HG03378 (cell line): ENCODE data around the gene MAN1A1.

Source experiments
- ATAC-seq: cut with Tn5 transposase; IDR thresholded peaks from one replicate; pipeline ENCODE4 v1.9.1; 2021; ENCODE audit warnings: mild to moderate bottlenecking, moderate library complexity; ENCODE audit not compliant: unreplicated experiment

MAN1A1 gene

DNA sequence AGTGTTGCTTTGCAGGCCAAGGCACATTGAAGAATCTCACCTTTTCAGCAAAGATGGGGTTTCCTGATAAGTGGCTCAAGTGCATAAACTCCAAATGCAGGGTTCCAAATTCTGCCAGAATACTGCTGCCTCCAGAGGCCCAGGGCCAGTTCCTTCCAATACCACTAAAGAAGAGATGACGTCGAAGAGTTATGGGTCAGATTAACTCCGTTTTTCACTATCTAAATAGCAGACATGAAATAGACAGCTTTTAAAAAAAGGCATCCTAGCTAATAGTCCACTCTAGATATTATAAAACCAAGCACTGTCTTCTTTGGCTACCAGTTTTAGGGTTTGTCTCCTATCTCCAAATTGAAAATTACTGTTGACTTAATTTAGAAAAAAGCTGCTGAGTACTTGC lies 144.8 kb downstream of the MAN1A1 start:
- no peak for ATAC-seq

DNA sequence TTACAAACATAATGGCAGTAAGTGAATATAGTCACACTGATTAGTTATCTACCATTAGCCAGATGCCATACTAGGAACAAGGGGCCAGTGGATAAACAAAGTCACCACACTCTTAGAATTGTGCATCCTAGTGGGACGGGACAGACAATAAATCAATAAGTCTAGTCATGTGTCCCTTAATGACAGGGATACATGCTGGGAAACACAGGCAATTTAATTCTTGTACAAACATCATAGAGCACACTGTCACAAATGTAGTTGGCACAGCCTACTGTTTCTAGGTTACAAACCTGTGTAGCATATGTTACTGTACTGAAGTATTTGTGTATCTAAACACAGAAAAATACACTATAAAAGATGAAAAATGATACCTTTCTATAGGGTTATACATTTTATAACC lies 148.1 kb downstream of the MAN1A1 start:
- no peak for ATAC-seq

DNA sequence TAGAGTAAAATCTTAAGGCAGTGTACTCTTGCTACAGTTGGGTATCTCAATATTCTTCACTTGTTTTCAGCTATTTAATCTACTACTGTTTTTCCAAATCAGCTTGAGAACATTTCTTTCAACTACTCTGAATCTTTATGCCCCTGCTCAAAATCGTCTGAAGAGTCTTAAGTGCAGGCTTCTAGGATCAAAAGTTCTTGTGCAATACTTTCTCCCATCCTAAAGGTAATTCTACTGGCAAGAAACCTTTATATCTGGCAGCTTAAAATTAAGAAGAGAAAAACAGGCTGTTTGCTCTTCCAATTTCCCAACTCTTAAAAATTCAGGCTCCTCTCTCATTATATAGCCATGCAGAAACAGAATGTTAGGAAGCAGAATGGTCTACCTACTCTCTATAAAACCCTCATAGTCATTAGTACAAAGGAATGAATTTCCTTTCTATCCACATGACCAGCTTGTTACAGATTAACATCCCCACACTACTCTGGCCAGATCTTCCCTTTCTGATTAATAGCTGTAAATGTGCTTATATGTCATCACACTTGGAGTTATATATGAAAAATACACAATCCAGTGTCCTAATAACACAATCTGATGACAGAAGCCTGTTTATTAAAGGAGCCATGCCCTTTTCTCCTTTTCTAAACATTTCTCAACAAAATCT lies 148.9 kb downstream of the MAN1A1 start:
- no peak for ATAC-seq

DNA sequence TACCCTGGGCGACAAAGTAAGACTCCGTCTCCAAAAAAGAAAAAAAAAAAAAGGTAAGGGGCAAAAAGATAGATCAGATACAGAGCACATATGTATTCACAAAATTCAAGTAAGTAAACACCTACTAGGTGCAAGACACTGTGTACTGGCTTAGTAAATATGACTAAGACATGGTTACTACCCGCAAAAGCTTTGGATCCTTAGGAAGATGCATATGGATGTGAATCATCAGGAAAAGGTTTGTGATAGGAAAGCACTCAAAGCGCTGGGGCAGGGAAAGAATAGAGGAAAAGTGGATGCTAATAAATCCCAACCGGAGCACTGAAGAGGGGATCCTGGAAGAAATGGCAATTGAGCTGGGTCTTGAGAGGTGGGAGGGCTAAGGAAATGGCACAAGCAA lies 152.3 kb downstream of the MAN1A1 start:
- ATAC-seq, result no peak

DNA sequence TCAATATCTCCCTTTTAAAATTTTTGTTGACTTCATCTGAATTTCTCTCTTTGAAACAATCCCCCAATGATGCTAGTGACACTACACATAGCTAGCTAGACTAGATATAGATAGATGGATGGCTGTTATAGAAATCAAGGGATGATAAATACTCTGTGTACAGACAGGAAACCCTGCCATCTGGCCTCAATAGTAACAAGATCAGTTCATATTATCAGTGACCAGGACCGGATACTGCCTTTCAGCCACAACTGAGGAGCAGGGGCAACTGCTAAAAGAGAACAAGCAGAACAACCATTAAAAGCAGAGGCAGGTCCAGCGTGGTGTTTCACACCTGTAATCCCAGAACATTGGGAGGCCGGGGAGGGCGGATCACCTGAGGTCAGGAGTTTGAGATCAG lies 152.8 kb downstream of the MAN1A1 start:
- ATAC-seq, result no peak

DNA sequence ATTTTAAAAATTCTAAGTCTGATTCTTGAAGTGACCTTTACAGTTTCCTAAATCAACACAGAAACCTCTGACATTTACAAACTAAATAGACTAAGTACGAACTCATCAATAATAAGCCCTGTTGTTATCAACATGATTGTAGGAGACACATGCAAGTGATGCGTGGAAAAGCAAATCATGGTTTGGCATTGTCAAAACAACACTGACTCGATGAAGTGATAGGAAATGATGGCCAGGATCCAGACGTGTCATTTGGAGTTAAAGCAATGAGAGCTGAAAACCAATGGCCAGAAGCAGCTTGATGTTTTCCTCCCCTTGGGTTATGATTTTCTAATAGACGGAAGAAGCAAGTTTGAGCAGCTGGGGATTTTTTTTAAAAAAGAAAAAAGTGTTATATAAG lies 153.7 kb downstream of the MAN1A1 start:
- no peak for ATAC-seq

DNA sequence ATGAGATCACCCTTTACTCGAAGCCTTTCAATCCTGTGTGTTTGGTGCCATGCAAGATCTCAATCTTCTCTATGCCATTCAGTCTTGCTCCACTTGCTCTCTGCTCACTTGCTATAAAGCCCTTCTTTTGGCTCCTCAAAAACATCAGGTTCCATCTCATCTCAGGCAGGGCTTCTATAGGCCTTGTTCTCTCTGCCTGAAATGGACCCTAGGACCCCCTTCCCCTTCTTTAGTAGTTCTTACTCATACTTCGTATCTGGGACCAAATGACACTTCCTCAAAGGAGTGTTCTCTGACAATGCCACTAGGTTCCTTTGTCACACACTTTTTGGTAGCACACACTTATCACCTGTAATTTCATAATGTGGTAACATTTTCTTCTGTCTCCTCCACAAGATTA lies 154.4 kb downstream of the MAN1A1 start:
- no peak for ATAC-seq

DNA sequence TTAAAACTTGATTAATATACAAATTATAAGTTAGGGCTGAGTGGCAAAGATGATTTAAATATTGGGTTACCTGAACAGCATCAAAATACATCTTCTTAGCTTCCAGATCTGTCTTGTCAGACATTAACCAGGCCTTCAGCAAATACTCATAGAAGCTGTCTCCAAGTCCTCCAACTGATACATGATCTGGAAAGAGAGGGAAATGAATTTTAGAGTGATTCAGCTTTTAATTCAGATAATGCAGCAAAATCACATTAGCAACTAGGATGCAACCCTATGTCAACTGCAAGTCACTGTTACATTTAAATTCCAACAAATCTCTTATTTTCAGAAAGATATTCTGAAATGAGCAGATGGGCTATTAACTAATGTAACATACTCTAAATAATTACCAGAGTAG lies 155.9 kb downstream of the MAN1A1 start:
- ATAC-seq, result no peak

DNA sequence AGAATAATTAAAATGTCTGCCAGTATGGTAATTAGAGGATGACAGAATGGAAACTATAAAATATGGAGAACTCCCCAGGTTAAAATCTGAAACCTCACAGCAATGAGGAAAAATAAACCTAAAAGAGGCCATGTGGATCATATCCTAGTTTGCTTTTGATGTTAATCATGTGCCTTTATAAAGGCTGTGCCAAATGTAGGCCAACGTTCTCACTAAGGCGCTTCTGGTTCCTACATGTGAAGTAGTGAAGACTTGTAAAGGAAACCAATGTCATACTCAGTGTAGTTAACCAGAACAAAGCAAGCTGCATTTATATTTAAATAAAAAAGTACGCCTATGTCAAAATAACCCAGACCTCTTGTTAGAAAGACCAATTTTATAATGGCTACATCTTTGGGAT lies 157.4 kb downstream of the MAN1A1 start:
- ATAC-seq, result no peak

DNA sequence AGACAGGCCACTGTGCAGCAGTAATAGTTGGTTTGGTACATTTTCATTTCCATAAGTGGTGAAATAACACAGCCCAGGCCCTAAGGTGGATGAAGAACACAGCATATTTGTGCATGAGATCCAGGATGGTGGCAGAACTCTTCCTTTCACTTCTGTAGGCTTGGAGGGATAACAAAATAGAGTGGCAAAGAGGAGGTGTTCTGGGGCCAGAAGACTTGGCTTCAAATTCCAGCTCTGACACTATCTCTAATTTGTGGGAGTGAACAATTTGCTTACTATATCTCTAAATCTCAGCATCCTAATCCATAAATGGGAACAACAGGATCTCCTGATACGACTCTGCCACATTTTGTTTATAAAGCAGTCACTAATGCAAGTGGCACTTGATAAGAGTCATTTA lies 159.4 kb downstream of the MAN1A1 start:
- ATAC-seq, result no peak

DNA sequence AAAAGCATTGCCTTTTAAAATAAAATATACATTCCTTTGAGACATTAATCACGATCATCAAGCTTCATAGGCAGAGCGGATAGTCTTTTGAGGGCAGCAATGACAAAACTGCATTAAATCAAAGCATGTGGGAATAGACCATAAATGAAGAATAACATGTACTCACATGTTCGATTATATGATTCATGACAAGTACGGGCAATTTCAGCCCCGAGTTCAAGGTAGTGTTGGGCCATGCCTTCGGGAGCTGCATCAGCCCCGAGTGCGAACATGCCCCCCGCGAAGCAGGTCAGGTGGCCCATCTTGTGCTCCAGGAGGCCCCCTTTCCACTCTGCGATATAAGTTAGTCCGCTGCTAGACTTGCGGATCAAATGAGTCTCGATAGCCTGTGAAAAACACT lies 160.1 kb downstream of the MAN1A1 start:
- no peak for ATAC-seq

DNA sequence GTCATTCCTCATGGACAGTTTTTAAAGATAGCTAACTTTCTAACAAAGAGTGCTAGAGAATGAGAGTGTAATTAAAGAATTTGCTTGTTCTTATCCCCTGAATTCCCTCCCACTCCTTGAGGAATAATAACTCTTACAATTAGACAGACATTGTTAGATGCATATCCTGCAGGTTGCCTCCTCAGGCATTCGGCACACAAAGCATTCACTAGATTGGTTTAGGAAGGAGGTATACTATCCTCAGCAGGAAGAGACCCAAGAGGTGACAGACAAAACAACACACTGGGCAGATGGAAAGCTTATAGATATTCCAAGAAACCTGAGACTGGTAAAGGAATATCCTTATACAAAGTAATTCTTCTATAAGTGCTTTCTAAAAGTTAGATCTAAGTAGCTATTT lies 162.0 kb downstream of the MAN1A1 start:
- no peak for ATAC-seq

DNA sequence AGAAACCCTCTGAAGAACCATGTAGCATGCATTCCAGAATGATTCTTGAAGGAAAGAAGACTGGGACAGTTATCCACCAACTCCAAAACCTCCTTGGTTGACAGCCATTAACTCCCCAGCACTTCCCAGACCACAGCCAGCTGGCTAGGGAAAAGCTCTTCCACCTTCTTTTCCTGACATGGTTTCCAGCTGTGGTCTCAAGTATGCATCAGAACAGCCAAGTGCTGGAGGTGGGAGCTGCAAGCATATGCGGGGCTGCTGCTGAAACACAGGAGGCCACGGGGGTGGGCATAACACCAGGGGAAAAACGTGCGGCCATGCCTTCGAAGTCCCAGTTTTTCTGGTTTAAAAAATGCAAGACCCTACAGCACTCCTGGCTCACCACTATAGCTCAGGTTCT lies 163.1 kb downstream of the MAN1A1 start:
- ATAC-seq, result no peak

DNA sequence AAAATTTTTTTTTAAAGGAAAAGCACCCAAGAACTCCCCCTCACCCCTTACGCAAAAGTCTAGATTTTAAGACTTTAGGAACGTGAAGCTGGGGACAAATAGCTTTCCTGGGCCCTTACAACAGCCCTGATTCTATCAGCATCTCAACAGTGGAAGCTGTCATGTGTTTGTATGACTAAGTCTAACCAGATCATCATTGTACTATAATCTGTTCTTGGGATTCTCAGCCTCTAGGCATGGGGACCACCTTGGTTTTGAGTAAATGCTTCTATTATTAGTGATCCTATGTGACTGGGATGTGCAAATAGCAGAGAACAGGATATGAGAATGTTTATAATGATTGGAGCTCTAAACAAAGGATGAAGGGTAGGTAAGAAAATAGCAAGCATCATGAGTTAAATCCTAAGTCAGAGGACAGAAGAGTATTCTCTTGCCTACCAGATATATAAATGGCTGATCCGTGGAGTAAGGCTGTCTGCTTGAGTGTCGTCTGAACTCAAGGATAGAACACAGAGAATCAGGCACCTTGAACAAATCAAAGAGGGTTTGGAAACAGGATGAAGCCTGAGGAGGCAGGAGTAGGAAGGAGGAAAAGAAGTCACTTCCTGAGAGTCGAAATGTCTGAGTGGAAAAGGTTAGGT lies 165.4 kb downstream of the MAN1A1 start:
- ATAC-seq, result no peak

DNA sequence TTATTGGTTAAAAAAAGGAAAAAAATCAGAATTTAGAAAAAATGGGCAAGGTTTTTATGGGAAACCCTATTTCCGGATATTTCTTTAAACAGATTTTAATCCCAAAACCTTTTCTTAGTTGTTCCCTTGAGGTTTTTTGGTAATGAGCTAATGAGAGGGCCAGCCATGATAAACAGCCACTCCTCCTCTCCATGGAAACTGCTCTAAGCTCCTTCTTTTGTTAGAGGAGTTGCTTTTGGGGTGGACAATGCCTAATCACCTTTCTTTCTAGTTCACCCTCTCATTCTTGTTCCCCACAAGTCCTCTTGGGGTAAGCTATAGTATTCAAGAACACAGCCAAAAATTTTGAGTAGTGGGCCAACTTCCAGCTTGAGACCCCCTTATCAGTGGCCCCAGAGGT lies 166.1 kb downstream of the MAN1A1 start:
- ATAC-seq, result no peak

DNA sequence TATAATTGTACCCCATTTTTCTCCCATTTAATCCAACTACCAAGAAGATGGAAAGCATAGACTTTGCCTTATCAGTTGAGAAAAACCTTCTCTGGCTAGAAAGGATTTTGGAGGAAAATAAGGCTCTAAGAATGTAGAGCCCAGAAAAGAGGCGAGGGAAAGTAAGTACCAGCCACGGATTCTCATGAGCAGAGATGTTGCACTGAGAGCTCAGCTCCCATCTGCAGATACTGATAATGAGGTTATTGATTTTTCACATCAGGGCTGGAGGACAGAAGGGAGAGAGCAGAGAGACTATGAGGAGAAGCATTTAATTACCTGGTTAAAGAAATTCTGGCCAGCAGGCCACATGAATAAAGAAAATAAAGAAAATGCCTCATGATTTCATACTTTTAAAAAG lies 166.7 kb downstream of the MAN1A1 start:
- ATAC-seq, result no peak

DNA sequence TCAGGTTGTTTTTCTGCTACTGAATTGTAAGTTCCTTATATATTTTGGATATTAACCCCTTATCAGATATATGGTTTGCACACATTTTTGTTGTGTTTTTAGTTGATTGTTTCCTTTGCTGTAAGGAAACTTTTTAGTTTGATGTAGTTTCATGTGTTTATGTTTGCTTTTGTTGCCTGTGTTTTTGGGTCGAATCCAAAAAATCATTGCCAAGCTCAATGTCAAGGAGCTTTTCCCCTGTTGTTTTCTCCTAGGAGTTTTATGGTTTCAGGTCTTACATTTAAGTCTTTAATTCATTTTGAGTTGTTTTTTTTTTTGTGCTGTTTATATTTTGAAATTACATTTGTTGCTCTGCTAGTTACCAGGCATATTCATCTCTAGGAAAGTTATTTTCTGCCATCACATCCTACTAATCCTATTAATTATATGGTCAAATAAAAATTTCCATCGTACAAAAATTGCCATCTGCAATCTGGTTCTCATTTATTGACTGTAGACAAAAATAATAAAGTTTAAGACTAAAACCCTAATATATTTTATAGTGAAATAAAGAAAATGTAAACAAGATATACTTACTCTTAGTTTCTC lies 167.3 kb downstream of the MAN1A1 start:
- no peak for ATAC-seq

DNA sequence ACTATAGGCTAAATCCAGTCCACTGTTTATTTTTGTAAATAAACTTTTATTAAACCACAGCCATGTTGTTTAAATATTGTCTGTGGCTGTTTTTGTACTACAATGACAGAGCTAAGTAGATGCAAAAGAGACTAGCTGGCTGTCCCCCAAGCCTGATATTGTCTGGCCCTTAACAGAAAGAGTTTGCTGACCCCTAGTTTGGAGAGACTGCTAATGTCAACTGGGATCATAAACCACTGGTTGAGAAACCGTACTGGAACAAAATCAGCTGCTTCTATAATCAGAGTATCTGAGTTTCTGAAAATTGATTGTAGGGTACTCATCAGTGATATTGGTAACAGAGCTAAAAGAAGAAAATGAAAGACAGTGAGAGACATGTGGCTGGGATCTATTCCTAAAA lies 168.5 kb downstream of the MAN1A1 start:
- no peak for ATAC-seq

DNA sequence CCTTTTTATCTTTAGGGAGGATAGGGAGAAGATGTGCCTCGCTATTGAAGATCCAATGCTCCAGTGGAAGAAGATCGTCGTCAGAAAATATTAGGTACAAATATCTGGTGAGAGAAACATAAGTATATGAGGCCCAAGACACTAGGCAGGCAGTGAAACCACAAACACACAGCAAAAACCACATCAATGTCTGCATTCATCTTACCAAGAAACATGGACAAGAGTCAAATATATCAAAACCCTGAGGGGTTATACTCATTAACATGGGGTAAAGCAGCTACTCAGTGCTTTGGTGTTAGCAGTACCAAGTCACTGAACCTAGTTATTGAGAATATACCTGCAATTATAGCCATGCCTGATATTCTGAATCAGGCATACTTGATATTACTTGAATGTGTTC lies 169.7 kb downstream of the MAN1A1 start:
- ATAC-seq, result no peak

DNA sequence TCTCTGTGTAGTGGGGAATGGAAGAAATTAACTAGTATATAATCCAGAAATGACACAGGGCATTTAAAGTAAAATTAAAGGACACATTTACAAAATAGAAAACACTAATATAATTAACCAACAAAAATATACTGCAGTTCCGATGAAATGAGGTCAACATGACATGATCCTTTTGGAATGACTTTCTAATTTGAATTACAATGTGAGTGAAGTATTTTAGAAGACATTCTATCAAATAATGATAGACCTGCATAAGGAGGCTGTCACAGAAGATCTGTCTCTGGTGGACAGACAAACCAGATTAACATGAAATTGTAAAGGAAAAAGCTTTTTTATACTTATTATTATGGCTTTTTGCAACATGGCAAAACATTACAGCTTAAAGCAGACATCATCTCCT lies 170.5 kb downstream of the MAN1A1 start:
- no peak for ATAC-seq

DNA sequence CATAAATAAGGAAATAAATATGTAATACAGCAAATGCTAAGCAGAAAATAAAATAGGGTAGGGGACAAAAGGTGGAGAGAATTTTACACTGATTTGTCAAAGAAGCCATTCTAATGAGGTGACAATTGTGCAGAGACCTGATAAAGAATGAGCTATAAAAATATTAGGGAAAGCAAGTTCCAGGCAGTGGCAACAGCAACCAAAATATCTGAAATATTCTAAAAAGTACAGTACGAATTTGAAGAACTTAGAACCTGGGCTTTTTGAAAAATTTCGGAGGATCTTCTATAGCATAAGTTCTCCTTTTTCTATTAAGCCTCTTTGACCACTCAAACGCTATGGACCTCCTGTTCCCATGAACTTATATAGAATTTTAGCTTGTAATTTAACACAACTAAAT lies 173.1 kb downstream of the MAN1A1 start:
- no peak for ATAC-seq

DNA sequence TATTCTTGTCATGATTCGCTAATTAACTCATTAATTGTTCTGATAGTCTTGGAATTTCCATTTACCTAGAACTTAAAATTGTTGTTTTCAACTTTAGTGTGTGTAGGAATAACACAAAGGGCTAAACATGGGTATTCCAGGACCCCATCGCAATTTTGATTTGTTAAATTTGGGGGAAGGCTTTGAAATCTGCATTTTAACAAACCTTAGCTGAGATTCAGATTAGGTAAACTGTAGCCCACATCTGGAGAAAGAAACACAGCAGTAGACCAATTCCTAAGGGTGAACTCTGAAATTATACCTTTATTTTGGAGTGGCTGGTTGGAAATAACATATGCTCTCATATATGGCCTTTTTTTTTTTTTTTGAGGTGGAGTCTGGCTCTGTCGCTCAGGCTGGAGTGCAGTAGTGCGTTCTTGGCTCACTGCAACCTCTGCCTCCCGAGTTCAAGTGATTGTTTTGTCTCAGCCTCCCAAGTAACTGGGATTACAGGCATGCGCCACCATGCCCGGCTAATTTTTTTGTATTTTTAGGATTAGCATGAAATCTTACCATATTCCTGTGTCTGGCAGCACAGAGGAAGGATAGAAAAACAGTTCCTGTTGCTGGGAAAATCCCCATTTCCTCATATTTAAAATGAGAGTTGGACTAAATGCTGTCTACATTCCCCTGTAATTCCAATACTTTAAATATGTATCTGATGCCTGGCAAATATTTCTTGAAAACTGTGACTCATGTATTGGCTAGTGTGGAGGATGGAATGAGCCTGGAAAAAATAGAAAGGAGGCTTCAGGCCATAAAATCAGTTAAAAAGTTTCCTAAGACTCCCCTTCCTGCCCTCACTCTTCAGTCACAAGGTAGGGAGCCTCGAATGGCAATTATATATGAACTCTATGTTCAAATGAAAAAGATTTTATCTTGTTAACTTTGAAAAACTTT lies 174.4 kb downstream of the MAN1A1 start:
- ATAC-seq, result no peak
